Parathyroid adenoma (tissue), 2 donors: ENCODE measurements around the gene CCT4.
"Not testable (repeated sequence)": the region's sequence is repeated elsewhere in the genome, so short reads cannot be mapped to it uniquely, and the experiment has no call there.

Experiments
- H2AFZ ChIP-seq: fragments of 300-600 bp; sonication (generic); one replicate; pipeline ENCODE4 v1.7.0; 2017; ENCODE audit warnings: antibody characterized with exemption, mild to moderate bottlenecking
- H3K27ac ChIP-seq: fragments of 300-600 bp; sonication (generic); one replicate; pipeline ENCODE4 v1.7.0; 2017
- H3K27me3 ChIP-seq: fragments of 300-600 bp; sonication (generic); one replicate; pipeline ENCODE4 v1.7.0; 2017; ENCODE audit warnings: low read length; ENCODE audit not compliant: control insufficient read depth, insufficient read depth
- H3K36me3 ChIP-seq: fragments of 300-600 bp; sonication (generic); one replicate; pipeline ENCODE4 v1.7.0; 2017; ENCODE audit warnings: low read length; ENCODE audit not compliant: control insufficient read depth, insufficient read depth
- H3K4me1 ChIP-seq: fragments of 300-600 bp; sonication (generic); one replicate; pipeline ENCODE4 v1.7.0; 2017; ENCODE audit warnings: control low read depth
- H3K4me2 ChIP-seq: fragments of 300-600 bp; sonication (generic); one replicate; pipeline ENCODE4 v1.7.0; 2017; ENCODE audit warnings: low read length
- H3K4me3 ChIP-seq: fragments of 300-600 bp; sonication (generic); one replicate; pipeline ENCODE4 v1.7.0; 2017; ENCODE audit warnings: low read depth, low read length
- H3K79me2 ChIP-seq: fragments of 300-600 bp; sonication (generic); one replicate; pipeline ENCODE4 v1.7.0; 2017; ENCODE audit warnings: control low read depth
- H3K9ac ChIP-seq: fragments of 300-600 bp; sonication (generic); one replicate; pipeline ENCODE4 v1.7.0; 2017; ENCODE audit warnings: mild to moderate bottlenecking
- H3K9me3 ChIP-seq: fragments of 300-600 bp; sonication (generic); one replicate; pipeline ENCODE4 v1.7.0; 2017; ENCODE audit warnings: low read length; ENCODE audit not compliant: control insufficient read depth
- TF ChIP-seq, protein P1 (sequence below): fragments of 300-600 bp; sonication (generic); IDR thresholded peaks from one replicate; pipeline ENCODE4 v1.7.0; 2017; ENCODE audit warnings: antibody characterized with exemption, mild to moderate bottlenecking
- donor health status: primary hyperparathyroidism.

Gene CCT4

DNA sequence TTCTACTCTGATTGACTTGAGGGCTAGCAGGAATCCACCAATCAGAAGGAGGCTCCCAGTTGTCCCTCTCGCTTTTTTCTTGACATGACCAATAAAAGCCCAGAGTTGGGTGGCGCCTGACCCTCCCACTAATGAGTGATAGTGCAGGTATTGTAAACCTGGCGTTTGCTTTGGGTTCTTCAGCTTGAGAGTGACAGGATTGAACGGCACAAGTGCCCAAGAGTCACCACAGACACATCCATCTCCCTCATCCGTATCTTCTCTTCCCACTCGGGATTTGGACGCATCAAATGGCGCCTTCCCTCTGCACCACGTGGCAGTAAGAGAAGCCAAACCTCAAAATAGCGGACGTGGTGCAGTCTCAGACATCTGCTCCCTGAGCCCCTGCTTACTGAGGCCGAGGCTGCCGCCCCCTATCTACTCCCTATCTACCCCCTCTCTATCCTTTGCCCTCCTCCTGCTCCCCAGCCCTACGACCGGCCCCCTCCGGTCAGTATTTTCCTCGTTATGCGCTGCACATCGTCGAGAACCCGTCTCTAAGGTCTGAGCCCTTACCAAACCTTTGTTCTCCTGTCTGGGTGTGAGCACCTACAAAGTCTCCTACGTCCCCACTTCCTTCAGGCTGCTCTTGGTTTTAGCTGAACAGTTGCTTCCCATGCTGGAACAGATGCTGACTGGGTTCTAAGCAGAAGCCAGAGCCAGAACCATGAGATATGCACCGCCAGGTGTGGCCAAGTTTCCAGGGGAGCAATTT lies 33.7 kb downstream of the CCT4 start:
- TF ChIP-seq, protein P1, sequence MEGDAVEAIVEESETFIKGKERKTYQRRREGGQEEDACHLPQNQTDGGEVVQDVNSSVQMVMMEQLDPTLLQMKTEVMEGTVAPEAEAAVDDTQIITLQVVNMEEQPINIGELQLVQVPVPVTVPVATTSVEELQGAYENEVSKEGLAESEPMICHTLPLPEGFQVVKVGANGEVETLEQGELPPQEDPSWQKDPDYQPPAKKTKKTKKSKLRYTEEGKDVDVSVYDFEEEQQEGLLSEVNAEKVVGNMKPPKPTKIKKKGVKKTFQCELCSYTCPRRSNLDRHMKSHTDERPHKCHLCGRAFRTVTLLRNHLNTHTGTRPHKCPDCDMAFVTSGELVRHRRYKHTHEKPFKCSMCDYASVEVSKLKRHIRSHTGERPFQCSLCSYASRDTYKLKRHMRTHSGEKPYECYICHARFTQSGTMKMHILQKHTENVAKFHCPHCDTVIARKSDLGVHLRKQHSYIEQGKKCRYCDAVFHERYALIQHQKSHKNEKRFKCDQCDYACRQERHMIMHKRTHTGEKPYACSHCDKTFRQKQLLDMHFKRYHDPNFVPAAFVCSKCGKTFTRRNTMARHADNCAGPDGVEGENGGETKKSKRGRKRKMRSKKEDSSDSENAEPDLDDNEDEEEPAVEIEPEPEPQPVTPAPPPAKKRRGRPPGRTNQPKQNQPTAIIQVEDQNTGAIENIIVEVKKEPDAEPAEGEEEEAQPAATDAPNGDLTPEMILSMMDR, result no peak
- peak overlapping the region; percentile 87 for H3K27ac ChIP-seq
- peak overlapping the region; percentile 92 for H3K4me3 ChIP-seq
- H3K79me2 ChIP-seq, result no peaks in the 10 kb centered on the region
- H3K4me1 ChIP-seq, result peaks cover 4% of the 10 kb centered on the region
- no peaks in the 10 kb centered on the region for H3K27me3 ChIP-seq
- H3K9me3 ChIP-seq, result no peaks in the 10 kb centered on the region
- peak overlapping the region; percentile 96 for H2AFZ ChIP-seq
- no peaks in the 10 kb centered on the region for H3K36me3 ChIP-seq
- H3K4me2 ChIP-seq, result peak overlapping the region; percentile 97
- H3K9ac ChIP-seq, result no peak overlapping the region

DNA sequence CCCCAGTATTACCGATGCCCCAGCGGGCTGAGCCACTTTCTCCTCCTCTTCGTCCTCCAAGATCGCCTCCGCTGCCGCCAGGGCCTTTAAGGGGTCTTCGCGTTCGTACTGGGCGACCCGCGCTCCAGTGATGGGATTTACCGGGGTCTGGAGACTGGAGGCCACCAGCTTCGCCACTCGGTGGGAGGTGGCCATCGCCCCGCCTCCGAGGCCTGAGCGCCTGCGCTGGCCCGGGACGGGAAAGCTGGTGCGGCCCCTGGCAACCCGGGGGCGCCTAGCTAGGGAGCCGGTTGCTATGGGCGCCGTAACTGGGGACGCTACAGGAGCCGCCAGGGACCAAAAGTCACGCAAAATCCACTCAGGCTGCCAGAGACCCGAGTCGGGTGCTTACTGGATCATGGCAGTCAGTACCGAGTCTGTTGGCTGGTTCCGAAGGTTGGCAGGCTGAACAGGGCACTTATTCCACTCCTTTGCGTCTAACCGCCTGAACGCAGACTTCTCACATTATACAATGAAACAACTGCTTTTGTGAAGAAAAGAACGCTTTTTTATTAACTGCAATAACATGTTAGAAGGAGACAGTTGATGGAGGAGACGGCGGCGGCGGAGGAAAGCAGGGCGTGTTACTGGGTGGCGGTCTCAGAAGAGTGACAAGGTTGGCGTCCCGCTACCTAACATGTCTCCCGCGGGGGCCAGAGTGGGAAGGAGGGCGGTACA lies 34.5 kb downstream of the CCT4 start, which contains the start of gene FAM161A:
TSS of gene FAM161A (minus strand) at position 214 of the 717 bp plus-strand sequence. CDS start at position 195, 19 bp downstream.
- Histone ChIP-seq H3K4me1 (peaks cover 4% of the 10 kb centered on the region), H3K9ac (peak within 1 kb of the TSS; percentile 81), H3K27me3 (no peaks in the 10 kb centered on the region), H3K4me3 (peak within 1 kb of the TSS; percentile 92), H3K4me2 (peak within 1 kb of the TSS; percentile 97), H2AFZ (peak within 1 kb of the TSS; percentile 96), H3K27ac (peak within 1 kb of the TSS; percentile 87), H3K36me3 (no peaks in the 10 kb centered on the region), H3K79me2 (no peaks in the 10 kb centered on the region), H3K9me3 (no peaks in the 10 kb centered on the region)
- TF ChIP-seq, protein P1, result no peak

DNA sequence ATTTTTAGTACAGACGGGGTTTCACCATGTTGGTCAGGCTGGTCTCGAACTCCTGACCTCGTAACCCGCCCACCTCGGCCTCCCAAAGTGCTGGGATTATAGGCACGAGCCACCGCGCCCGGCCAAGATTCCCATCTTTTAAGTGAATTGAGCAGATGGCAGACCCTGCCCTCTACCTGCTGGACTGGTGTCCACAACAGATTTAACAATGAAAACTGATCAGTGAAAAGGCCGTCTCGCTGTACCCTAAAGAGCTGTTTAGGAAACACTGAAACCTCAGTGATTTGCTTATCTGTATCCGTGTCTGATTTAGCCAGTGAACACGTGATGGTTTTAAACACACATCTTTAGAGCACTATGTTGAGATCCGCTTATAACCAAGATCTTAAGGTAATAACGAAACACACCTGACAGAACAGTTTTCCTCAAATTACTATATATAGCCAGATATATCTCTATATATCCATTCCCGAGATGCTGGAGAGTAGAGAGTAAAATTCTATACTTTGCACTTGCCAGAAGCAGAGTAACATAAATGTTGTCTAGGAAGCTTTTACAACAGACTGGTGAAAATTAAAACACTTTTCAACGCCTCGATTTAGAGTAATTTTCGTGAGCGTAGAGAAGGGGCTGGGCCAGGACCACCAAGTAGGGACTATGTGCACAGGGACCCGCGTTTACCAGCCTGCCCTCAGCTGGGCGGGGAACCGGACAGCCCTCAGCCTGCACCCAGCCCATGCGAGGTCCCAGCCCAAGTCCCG lies 35.2 kb downstream of the CCT4 start:
- peak overlapping the region; percentile 87 for H3K27ac ChIP-seq
- no peaks in the 10 kb centered on the region for H3K79me2 ChIP-seq
- TF ChIP-seq, protein P1, result no peak
- peak overlapping the region; percentile 81 for H3K9ac ChIP-seq
- H3K4me3 ChIP-seq, result peak overlapping the region; percentile 92
- H3K4me2 ChIP-seq, result peak overlapping the region; percentile 97
- no peaks in the 10 kb centered on the region for H3K36me3 ChIP-seq
- no peaks in the 10 kb centered on the region for H3K9me3 ChIP-seq
- H2AFZ ChIP-seq, result peak overlapping the region; percentile 96
- H3K27me3 ChIP-seq, result no peaks in the 10 kb centered on the region
- H3K4me1 ChIP-seq, result peaks cover 4% of the 10 kb centered on the region

DNA sequence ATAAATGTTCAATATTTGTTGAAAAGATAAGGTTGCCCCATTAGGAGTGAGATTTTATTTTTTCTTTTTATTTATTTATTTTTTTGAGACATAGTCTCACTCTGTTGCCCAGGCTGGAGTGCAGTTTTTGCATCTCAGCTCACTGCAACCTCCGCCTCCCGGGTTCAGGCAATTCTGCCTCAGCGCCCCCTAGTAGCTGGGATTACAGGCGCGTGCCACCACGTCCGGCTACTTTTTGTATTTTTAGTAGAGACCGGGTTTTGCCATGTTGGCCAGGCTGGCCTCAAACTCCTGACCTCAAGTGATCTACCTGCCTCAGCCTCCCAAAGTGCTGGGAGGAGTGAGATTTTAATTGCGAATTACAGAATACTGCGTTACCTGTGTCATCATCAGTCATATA lies 37.2 kb downstream of the CCT4 start:
- H3K4me3 ChIP-seq, H3K36me3 ChIP-seq, H3K9ac ChIP-seq, H2AFZ ChIP-seq, H3K27me3 ChIP-seq, H3K4me1 ChIP-seq, H3K79me2 ChIP-seq, H3K27ac ChIP-seq, H3K4me2 ChIP-seq, H3K9me3 ChIP-seq: not testable (repeated sequence)

DNA sequence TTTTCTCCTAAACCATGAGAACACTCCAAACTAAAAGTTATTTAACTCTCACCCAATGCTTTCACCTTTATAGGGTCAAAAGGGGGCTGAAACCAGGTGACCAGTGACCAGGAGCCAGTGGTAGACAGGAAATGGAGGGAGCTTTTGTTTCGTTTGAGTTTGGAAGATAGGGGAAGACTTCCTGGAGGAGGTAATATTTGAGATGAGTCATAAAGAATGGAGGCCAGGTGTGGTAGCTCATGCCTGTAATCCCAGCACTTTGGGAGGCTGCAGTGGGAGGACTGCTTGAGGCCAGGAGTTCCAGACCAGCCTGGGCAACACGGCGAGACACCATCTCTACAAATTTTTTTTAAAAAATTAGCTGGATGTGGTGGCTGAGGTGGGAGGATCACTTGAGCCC lies 43.1 kb downstream of the CCT4 start:
- H3K79me2 ChIP-seq, result no peaks in the 10 kb centered on the region
- no peak overlapping the region for H3K4me3 ChIP-seq
- no peak overlapping the region for H2AFZ ChIP-seq
- no peak overlapping the region for H3K9ac ChIP-seq
- H3K27ac ChIP-seq, result no peak overlapping the region
- H3K27me3 ChIP-seq, result no peaks in the 10 kb centered on the region
- TF ChIP-seq, protein P1, result no peak
- H3K4me2 ChIP-seq, result no peak overlapping the region
- H3K4me1 ChIP-seq, result no peaks in the 10 kb centered on the region
- no peaks in the 10 kb centered on the region for H3K9me3 ChIP-seq
- H3K36me3 ChIP-seq, result no peaks in the 10 kb centered on the region
